Measurements from ENCODE around the gene C2CD2.
"Not testable (repeated sequence)": the region's sequence is repeated elsewhere in the genome, so short reads cannot be mapped to it uniquely, and the experiment has no call there.

- not testable (repeated sequence) for TF ChIP-seq CTCF (conservative IDR thresholded peaks at IDR 0.05 in 1 of 2, IDR thresholded peaks at IDR 0.05 in 1 of 2; ENCODE audit: low read depth in 1 of 2, low read length in 2 of 2); EZH2 (IDR thresholded peaks at IDR 0.05; ENCODE audit: low read length, missing control alignments)
These were observed 5.9 kb upstream of the C2CD2 start for GRCh38 chr21:41959697-41960096.
